Lower leg skin (tissue), 3 donors: ENCODE data around the gene FAM171A1.

Experiments
- POLR2A ChIP-seq, 2 donors: fragments of 450-650 bp; IDR thresholded peaks; one replicate each; pipeline ENCODE4 v1.6.1; 2016 to 2017; ENCODE audit warnings: antibody characterized with exemption in 2 of 2, mild to moderate bottlenecking in 1 of 2, moderate library complexity in 1 of 2
- TF ChIP-seq, protein P1 (sequence below), 3 donors: fragments of 450-650 bp; IDR thresholded peaks; one replicate each; pipeline ENCODE4 v1.5.1; 2016; ENCODE audit warnings: antibody characterized with exemption in 3 of 3, mild to moderate bottlenecking in 3 of 3, moderate library complexity in 2 of 3

DNA sequence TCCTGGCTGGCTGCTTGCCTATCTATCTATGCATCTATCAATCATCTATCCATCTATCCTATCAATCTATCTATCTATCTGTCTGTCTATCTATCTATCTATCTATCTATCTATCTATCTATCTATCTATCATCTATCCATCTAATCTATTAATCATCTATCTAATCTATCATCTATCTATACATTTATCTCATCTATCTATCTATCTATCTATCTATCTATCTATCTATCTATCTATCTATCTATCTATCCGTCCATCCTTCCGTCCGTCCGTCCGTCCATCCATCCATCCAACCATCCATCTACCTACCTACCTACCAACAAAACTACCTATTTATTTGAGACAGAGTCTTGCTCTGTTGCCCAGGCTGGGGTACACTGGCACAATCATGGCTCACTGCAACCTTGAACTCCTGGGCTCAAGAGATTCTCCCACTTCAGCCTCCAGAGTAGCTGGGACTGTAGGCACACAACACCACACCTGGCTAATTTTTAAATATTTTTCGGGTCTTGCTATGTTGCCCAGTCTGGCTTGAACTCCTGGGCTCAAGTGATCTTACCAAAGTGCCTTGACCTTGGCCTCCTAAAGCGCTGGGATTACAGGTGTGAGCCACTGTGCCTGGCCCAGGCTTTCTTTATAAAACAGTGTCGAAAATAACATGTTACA lies 107.3 kb downstream of the FAM171A1 start:
- TF ChIP-seq, protein P1, sequence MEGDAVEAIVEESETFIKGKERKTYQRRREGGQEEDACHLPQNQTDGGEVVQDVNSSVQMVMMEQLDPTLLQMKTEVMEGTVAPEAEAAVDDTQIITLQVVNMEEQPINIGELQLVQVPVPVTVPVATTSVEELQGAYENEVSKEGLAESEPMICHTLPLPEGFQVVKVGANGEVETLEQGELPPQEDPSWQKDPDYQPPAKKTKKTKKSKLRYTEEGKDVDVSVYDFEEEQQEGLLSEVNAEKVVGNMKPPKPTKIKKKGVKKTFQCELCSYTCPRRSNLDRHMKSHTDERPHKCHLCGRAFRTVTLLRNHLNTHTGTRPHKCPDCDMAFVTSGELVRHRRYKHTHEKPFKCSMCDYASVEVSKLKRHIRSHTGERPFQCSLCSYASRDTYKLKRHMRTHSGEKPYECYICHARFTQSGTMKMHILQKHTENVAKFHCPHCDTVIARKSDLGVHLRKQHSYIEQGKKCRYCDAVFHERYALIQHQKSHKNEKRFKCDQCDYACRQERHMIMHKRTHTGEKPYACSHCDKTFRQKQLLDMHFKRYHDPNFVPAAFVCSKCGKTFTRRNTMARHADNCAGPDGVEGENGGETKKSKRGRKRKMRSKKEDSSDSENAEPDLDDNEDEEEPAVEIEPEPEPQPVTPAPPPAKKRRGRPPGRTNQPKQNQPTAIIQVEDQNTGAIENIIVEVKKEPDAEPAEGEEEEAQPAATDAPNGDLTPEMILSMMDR (IDR thresholded peaks at IDR 0.05) = no peak
- TF ChIP-seq POLR2A (IDR thresholded peaks at IDR 0.05) = no peak
